Measurements from ENCODE around the gene RTRAF. TPM values are rescaled to one million over a fixed set of nuclear protein-coding genes. Genes with fewer than 3 reads are reported as not detected.

RTRAF gene
- total RNA-seq, 2 donors from 2014 or later, result 157 to 181 TPM

- no peaks in the 10 kb centered on the region for H3K27me3 ChIP-seq
- intact Hi-C loops (cut with DNase I), result no loop called here
- H3K9me3 ChIP-seq, result no peaks in the 10 kb centered on the region
- H3K4me3 ChIP-seq, result no peak overlapping the region
- no peak for DNase-seq
- H3K36me3 ChIP-seq, result no peaks in the 10 kb centered on the region
- no peaks in the 10 kb centered on the region for H3K4me1 ChIP-seq
- no peak for TF ChIP-seq CTCF (IDR thresholded peaks at IDR 0.05)
- no peak overlapping the region for H3K9ac ChIP-seq (ENCODE audit: low read depth in 2 of 2, low read length in 2 of 2)
- H3K27ac ChIP-seq, result no peak overlapping the region
These were observed 36.0 kb downstream of the RTRAF start for GRCh38 chr14:52025310-52025709.

- H3K9ac ChIP-seq (ENCODE audit: low read depth in 2 of 2, low read length in 2 of 2), result no peak overlapping the region
- H3K36me3 ChIP-seq, result no peaks in the 10 kb centered on the region
- H3K4me3 ChIP-seq, result no peak overlapping the region
- no peaks in the 10 kb centered on the region for H3K27me3 ChIP-seq
- no peaks in the 10 kb centered on the region for H3K9me3 ChIP-seq
- no peaks in the 10 kb centered on the region for H3K4me1 ChIP-seq
- H3K27ac ChIP-seq, result no peak overlapping the region
- TF ChIP-seq CTCF (IDR thresholded peaks at IDR 0.05), result no peak
- DNase-seq, result no peak
- intact Hi-C loops (cut with DNase I), result no loop called here
These were observed 36.8 kb downstream of the RTRAF start for GRCh38 chr14:52026017-52026660.

- H3K4me1 ChIP-seq, result no peaks in the 10 kb centered on the region
- no peaks in the 10 kb centered on the region for H3K9me3 ChIP-seq
- H3K9ac ChIP-seq (ENCODE audit: low read depth in 2 of 2, low read length in 2 of 2), result no peak overlapping the region
- intact Hi-C loops (cut with DNase I), result no loop called here
- no peaks in the 10 kb centered on the region for H3K27me3 ChIP-seq
- H3K4me3 ChIP-seq, result no peak overlapping the region
- no peak overlapping the region for H3K27ac ChIP-seq
- no peak for TF ChIP-seq CTCF (IDR thresholded peaks at IDR 0.05)
- H3K36me3 ChIP-seq, result no peaks in the 10 kb centered on the region
- no peak for DNase-seq
These were observed 37.6 kb downstream of the RTRAF start for GRCh38 chr14:52026901-52027300.

GRCh38 chr14:52029881-52030280, 40.5 kb downstream of the RTRAF start:
- no peak for TF ChIP-seq CTCF (IDR thresholded peaks at IDR 0.05)
- Histone ChIP-seq H3K4me1 (no peaks in the 10 kb centered on the region), H3K9ac (ENCODE audit: low read depth in 2 of 2, low read length in 2 of 2) (no peak overlapping the region), H3K9me3 (no peaks in the 10 kb centered on the region), H3K27me3 (no peaks in the 10 kb centered on the region), H3K36me3 (no peaks in the 10 kb centered on the region), H3K4me3 (no peak overlapping the region), H3K27ac (no peak overlapping the region)
- no peak for DNase-seq
- intact Hi-C loops (cut with DNase I), result no loop called here

- intact Hi-C loops (cut with DNase I), result no loop called here
- no peaks in the 10 kb centered on the region for H3K9me3 ChIP-seq
- H3K4me1 ChIP-seq, result no peaks in the 10 kb centered on the region
- H3K36me3 ChIP-seq, result no peaks in the 10 kb centered on the region
- H3K27me3 ChIP-seq, result no peaks in the 10 kb centered on the region
- H3K9ac ChIP-seq (ENCODE audit: low read depth in 2 of 2, low read length in 2 of 2), result no peak overlapping the region
- no peak for DNase-seq
- H3K4me3 ChIP-seq, result no peak overlapping the region
- TF ChIP-seq CTCF (IDR thresholded peaks at IDR 0.05), result no peak
- no peak overlapping the region for H3K27ac ChIP-seq
These were observed 42.4 kb downstream of the RTRAF start for GRCh38 chr14:52031781-52032180.
